ENCODE results near the gene MAJIN.

Gene MAJIN

GRCh38 chr11:64910451-64911093, 61.3 kb downstream of the MAJIN start:
- DNase-seq: no peak

DNA sequence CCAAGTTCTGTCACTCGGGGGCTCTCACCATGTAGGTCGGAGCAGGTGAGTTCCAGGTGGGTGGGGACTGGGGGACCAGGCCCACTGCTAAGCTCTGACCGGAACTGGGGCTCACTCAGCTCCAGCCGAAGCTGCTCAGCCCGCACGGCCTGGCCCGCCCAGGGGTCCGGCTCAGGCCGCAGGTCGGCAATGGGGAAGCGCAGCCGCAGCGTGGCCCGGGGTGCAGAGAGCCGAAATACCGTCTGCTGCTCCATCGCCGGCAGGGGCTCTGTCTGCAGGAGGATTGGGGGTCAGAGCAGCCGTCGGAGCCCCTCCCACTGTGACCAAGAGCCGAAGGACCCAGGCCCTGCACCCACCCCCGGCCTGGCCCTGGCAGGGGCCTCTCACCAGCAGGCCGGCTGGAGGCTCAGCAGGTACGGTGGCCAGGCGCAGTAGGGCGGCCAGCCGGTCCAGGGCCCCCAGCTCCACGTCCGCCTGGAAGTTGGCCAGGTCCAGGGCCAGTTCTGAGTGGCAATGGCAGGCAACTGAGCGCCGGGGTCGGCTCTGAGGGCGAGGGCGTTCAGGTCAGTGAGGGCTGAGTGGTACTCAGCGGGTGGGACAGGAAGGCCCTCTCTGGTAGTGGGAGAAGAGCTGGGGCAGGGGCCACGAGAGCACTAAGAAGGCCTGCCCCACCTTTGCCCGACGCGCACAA, 62.1 kb downstream of the MAJIN start:
- no peak for DNase-seq

GRCh38 chr11:64908766-64909165, 63.1 kb downstream of the MAJIN start:
- no peak for DNase-seq

DNA sequence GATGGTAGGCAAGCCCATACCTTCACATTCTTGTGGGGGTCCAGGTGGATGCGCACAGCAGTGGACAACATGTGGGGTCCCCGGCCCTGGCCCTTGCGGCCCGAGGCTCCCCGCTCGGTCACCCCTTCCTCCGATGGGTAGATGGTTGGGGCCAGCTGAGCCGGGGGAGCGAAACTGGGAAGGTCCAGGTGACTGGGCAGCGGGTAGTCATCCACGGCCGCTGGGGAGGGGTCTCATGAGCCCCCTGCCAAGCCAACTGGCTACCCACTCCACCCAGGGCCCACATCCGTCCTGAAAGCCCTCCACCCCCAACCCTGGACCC, 65.6 kb downstream of the MAJIN start:
- DNase-seq: no peak

- DNase-seq: no peak
Observed at GRCh38 chr11:64905516-64906313, 66.2 kb downstream of the MAJIN start.

DNA sequence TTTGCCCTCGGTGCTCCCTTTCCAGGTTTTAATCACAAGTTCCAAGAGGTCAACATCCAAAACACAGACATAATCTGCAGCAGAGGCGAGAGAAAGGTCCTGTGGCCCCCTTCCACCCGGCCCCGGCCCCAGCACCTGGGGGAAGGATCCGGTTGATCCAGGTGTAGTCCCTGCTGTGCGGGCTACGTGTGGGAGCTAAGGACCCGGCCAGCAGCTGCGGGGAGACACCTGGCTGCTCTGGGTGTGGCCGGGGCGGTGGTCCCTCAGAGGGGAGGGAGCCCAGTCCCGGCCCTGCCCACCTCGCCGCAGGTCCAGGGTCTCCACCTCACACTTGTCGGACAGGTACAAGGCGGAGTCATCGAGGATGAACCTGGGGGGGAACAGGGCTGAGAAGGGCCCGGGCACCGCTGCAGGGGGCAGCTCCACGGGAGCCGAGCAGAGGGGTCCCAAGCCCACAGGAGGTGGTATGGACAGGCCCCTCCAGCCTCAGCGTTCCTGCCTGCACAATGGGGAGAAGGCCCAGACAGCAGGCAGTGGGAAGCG, 68.5 kb downstream of the MAJIN start:
- no peak for DNase-seq

DNA sequence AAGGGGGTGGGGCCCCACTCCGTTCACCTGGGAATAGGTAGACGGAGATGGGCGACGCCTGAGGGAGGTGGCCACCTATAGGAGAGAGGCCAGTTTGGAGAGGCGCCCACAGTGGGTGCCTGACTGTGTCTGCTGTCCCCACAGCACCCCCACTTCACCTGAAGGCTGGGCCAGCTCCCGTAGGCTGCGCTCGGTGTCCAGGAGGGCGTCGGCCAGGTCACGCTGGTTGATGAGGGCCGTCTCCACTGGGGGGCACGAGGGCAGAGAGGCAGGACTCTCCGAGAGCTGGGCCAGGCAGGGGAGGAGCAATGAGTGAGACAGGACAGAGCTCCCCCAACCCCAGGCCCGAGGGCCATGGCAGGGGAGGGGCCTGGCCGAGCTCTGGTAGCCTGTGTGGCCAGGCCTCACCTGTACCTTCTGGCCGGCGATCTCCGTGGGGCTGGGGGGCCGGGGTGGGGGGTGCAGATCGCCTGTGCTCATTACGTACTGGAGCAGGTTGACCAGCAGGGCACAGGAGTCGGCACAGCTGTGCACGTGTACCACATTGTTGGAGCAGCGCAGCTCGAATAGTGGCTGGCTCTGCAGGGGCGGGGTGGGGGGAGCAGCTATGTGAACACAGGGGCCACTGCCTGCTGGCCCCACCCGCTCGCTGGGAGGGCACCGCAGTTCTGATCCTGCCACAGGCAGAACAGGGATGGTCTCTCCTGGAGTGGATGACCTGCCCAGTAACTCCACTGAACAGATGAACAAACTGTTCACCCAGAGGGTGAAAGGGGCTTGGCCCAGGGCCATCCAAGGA, 69.6 kb downstream of the MAJIN start:
- DNase-seq: no peak

- DNase-seq: no peak
Observed at GRCh38 chr11:64900774-64901173, 71.1 kb downstream of the MAJIN start.

DNA sequence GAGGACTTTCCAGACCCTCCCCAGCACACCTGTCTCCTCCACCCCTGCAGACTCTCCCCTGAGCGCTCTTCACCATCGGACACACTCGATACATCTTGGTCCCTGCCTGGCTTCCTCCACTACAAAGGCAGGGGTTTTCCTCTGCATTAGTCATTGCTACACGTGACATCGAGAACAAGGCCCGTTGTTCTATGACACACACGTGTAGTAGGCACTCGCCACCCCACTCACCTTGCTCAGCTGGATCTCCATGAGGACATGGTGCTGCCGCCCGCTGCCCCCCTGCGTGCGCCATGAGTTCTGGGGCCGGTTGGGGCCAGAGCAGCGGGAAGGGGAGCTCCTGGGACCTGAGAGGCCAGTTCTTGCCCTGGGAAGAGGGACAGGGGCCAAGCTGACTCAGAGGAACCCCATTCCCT, 71.6 kb downstream of the MAJIN start:
- no peak for DNase-seq

DNA sequence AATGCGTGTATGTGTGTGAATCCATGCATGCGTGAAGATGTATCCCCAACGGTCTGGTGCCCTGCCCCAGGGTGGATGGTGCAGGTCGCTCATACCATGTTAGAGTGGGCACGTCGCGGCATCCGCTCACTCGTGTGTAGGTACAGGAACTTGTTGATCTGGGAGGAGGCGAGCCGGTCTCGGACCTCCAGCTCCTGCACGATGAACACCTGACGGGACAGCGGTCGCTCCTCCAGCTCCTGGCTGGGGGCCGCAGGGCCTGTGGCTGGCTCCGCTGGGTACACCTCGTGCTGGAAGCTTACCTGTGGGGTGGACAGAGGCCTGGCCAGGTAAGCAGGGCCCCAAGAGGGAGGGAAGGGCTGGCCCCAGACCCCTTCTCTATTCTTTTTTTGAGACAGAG, 73.4 kb downstream of the MAJIN start:
- DNase-seq: no peak

DNA sequence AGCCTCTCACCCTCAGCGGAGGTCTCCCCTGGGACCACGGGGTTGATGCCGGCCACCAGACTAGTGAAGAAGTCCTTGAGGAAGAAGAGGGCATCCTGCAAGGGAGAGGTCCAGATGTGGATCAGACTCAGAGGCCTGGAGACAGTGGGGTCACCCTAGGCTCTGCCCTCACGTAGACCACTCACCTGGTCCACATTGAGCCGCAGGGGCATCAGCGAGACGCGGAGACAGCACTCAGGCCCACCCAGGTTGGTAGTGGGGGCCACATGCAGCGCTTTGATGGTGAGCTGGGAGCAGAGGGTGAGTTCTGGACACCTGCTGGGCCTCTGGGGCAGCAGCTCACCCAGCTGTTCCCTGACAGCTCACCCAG, 73.8 kb downstream of the MAJIN start:
- no peak for DNase-seq

DNA sequence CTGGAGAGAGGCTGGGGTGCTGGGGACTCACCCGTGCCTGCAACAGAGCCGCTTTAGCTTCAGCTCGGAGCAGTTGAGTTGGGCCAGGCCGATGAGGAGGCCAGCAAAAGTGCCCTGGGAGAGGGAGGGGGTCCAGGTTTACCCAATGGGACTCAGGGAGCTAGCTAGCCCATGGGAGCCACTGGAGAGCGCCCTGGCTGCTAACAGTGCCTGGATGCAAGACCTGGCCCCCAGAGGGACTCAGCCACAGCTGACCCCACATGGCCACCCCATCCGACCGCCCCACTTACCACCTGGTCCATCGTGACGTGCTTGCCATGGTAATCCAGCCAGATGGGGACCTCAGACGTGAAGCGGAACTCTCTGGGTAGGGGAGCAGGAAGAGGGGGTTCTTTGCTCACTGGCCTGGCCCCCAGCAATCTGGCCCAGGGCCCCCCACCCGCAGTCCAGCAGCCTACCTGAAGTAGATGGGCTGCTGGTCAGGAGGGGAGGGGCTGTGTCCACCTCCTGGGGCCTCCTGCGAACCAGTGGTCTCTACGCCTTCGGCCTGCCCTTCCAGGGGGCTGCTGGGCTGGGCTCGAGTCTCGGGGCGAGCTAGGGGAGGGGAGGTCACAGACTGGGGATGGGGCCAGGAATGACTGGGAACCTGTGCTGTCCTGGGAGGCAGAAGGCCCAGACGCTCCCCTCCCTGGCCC, 74.4 kb downstream of the MAJIN start:
- DNase-seq: no peak

- no peak for DNase-seq
Observed at GRCh38 chr11:64896448-64897022, 75.4 kb downstream of the MAJIN start.

- no peak for DNase-seq
Observed at GRCh38 chr11:64894812-64895452, 77.0 kb downstream of the MAJIN start.

GRCh38 chr11:64894070-64894811, 77.7 kb downstream of the MAJIN start:
- peak; percentile 85 for DNase-seq

GRCh38 chr11:64893194-64894069, 78.5 kb downstream of the MAJIN start:
- DNase-seq: no peak

- DNase-seq: no peak
Observed at GRCh38 chr11:64892838-64893193, 79.1 kb downstream of the MAJIN start.

GRCh38 chr11:64892411-64892831, 79.5 kb downstream of the MAJIN start:
- no peak for DNase-seq

DNA sequence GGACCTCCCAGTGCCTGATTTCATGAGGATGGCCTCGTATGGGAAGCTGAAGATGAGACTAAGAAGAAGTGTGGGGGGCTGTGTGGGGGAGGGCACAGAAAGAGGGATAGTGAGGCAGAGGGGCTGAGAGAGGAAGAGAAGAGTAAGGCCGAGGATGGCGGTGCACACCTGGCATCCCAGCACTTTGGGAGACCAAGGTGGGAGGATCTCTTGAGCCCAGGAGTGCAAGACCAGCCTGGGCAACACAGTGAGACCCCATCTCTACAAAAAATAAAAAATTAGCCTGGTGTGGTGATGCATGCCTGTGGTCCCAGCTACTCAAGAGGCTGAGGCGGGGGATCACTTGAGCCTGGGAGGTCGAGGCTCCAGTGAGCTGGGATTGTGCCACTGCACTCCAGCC, 80.0 kb downstream of the MAJIN start:
- no peak for DNase-seq
